K562 (cell line): ENCODE results near the gene PRF1. TPM values are rescaled to one million over a fixed set of nuclear protein-coding genes. Genes with fewer than 3 reads are reported as not detected.

ENCODE experiments used
- CCNT2 ChIP-seq: IDR thresholded peaks from 2 replicates; pipeline ENCODE4 v1.6.1; 2011; ENCODE audit warnings: borderline replicate concordance, low read depth, mild to moderate bottlenecking, moderate library complexity, mixed read lengths, low read length; ENCODE audit not compliant: insufficient read length; ENCODE audit errors: extremely low read depth
- CEBPB ChIP-seq: fragments of 450-650 bp; IDR thresholded peaks from 2 replicates; pipeline ENCODE4 v1.6.1; 2016; ENCODE audit warnings: missing genetic modification characterization, missing compliant biosample characterization
- CREB1 ChIP-seq, 2 experiments: sonication (generic) in 1 of 2; formaldehyde crosslinking in 1 of 2; IDR thresholded peaks; 2 replicates each; pipeline versions ENCODE4 v1.6.1 to v1.8.0; 2012 to 2022; ENCODE audit warnings: inconsistent platforms in 1 of 2, mild to moderate bottlenecking in 1 of 2, missing genetic modification reagents in 1 of 2, moderate library complexity in 1 of 2
- HDAC1 ChIP-seq, 2 experiments: fragments of 450-650 bp; IDR thresholded peaks; 2 replicates each; pipeline ENCODE4 v1.6.1; 2016 to 2017; ENCODE audit warnings: inconsistent platforms in 1 of 2, mild to moderate bottlenecking in 1 of 2, moderate library complexity in 1 of 2
- HIVEP1 ChIP-seq: fragments of 250-450 bp; sonication (Bioruptor Pico); IDR thresholded peaks from 2 replicates; pipeline ENCODE4 v1.4.0; 2020; ENCODE audit warnings: mild to moderate bottlenecking
- RB1 ChIP-seq: fragments of 450-650 bp; IDR thresholded peaks from 2 replicates; pipeline ENCODE4 v1.6.1; 2017; ENCODE audit warnings: low read depth, mild to moderate bottlenecking
- SAFB ChIP-seq: fragments of 200-400 bp; formaldehyde crosslinking; IDR thresholded peaks from 2 replicates; pipeline ENCODE4 v1.6.1; 2017; ENCODE audit warnings: low read depth, low read length, borderline replicate concordance
- SMARCC2 ChIP-seq: fragments of 450-650 bp; IDR thresholded peaks from 2 replicates; pipeline ENCODE4 v1.6.1; 2017; ENCODE audit warnings: antibody characterized with exemption, moderate library complexity, mild to moderate bottlenecking, low read depth
- ZFX ChIP-seq: sonication (generic); formaldehyde crosslinking; IDR thresholded peaks from 2 replicates; pipeline ENCODE4 v1.8.0; 2022; ENCODE audit warnings: mild to moderate bottlenecking, missing genetic modification reagents, moderate library complexity
- polyA plus RNA-seq, 8 experiments: library from polyadenylated mRNA; depleted of rRNA in 4 of 8; stranded (reverse) in 5 of 8; unstranded in 3 of 8; fragments of >200 nt; fragmentation: Nextera tagmentation in 2 of 8; fragmentation: Illumina TruSeq in 1 of 8; extraction: Ambion mirVana in 2 of 8; extraction: Trizol in 1 of 8; gene quantifications; 2 replicates each; pipeline versions ENCODE4 v1.2.1 to v1.2.3, GENCODE V29; 2011 to 2014; ENCODE audit warnings: inconsistent platforms in 1 of 8, missing spikeins in 1 of 8
- total RNA-seq, 7 experiments: library from RNA; depleted of rRNA in 6 of 7; stranded (reverse); fragments of >200 nt in 6 of 7; fragmentation: Illumina TruSeq in 2 of 7; extraction: Trizol in 2 of 7; gene quantifications; 2 replicates each; pipeline versions ENCODE4 v1.2.1 to v1.2.3, GENCODE V29; 2011 to 2021; ENCODE audit warnings: low replicate concordance in 1 of 7
- TF ChIP-seq, protein P1 (sequence below): fragments of 450-650 bp; IDR thresholded peaks from 2 replicates; pipeline ENCODE4 v1.7.0; 2016; ENCODE audit warnings: borderline replicate concordance
- TF ChIP-seq, protein P2 (sequence below): fragments of 200-400 bp; formaldehyde crosslinking; IDR thresholded peaks from 2 replicates; pipeline ENCODE4 v1.6.1; 2017; ENCODE audit warnings: mild to moderate bottlenecking, low read depth, low read length, moderate library complexity
- TF ChIP-seq, protein P3 (sequence below): fragments of 450-650 bp; formaldehyde crosslinking; IDR thresholded peaks from 2 replicates; pipeline ENCODE4 v1.4.0; 2022; ENCODE audit warnings: missing genetic modification characterization
- TF ChIP-seq, protein P4 (sequence below): fragments of 250-450 bp; sonication (Bioruptor Pico); IDR thresholded peaks from 2 replicates; pipeline ENCODE4 v1.4.0; 2020; ENCODE audit warnings: mild to moderate bottlenecking, moderate library complexity
- TF ChIP-seq, protein P5 (sequence below): sonication (generic); formaldehyde crosslinking; IDR thresholded peaks from 2 replicates; pipeline ENCODE4 v1.9.0; 2022; ENCODE audit warnings: mild to moderate bottlenecking, missing genetic modification reagents

The PRF1 gene
- total and polyA plus RNA-seq, 9 of the 15 experiments (the other 6 are each of a cell fraction or from before 2014, with no cell fraction given): 3.8 to 8.6 (median 6.3) TPM

DNA sequence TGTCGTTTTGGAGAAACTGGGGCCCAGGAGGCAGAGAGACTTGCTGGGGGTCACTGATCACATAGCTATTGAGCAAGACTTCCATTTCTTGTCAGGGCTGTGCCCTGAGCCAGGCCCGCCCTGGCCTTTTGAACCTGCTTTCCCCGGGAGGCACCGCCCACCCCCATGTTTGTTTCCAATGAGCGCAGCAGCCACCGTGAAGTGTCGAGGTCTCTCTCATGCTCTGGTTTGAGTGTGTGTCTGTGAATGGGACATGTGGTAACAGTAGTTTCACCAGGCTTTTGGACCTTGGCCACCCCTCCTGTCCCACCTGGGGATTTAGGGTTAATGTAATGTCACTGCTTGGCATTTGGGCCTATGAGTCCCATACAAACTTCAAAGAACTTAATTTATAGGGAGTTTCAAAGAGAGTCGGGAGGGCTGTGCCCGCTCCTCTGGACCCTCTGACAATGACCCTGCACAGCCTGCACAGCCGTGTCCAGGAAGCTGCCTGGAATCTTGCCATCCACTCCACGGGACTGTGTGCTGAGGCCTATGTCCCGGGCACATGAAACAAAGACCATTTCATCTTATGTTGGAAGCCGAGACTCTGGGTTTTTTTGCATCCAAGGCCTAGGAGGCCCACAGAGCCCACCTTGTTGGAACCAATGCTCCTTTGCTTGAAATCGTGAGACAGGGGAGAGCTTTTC is 6.3 kb downstream of the PRF1 start (continued):
- TF ChIP-seq, protein P1, sequence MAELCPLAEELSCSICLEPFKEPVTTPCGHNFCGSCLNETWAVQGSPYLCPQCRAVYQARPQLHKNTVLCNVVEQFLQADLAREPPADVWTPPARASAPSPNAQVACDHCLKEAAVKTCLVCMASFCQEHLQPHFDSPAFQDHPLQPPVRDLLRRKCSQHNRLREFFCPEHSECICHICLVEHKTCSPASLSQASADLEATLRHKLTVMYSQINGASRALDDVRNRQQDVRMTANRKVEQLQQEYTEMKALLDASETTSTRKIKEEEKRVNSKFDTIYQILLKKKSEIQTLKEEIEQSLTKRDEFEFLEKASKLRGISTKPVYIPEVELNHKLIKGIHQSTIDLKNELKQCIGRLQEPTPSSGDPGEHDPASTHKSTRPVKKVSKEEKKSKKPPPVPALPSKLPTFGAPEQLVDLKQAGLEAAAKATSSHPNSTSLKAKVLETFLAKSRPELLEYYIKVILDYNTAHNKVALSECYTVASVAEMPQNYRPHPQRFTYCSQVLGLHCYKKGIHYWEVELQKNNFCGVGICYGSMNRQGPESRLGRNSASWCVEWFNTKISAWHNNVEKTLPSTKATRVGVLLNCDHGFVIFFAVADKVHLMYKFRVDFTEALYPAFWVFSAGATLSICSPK: no peak
- peak; percentile 45; the same call in 1 of the 2 replicates for TF ChIP-seq ZFX (CRISPR knock-in tag)
- TF ChIP-seq SAFB: no peak
- TF ChIP-seq, protein P2, sequence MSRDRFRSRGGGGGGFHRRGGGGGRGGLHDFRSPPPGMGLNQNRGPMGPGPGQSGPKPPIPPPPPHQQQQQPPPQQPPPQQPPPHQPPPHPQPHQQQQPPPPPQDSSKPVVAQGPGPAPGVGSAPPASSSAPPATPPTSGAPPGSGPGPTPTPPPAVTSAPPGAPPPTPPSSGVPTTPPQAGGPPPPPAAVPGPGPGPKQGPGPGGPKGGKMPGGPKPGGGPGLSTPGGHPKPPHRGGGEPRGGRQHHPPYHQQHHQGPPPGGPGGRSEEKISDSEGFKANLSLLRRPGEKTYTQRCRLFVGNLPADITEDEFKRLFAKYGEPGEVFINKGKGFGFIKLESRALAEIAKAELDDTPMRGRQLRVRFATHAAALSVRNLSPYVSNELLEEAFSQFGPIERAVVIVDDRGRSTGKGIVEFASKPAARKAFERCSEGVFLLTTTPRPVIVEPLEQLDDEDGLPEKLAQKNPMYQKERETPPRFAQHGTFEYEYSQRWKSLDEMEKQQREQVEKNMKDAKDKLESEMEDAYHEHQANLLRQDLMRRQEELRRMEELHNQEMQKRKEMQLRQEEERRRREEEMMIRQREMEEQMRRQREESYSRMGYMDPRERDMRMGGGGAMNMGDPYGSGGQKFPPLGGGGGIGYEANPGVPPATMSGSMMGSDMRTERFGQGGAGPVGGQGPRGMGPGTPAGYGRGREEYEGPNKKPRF: no peak
- TF ChIP-seq HIVEP1 (CRISPR knock-in tag): no peak
- TF ChIP-seq CCNT2: no peak
- TF ChIP-seq SMARCC2: no peak
- no peak for TF ChIP-seq CREB1 (IDR thresholded peaks at IDR 0.05)
- TF ChIP-seq CREB1 (CRISPR knock-in tag; IDR thresholded peaks at IDR 0.05): no peak
- no peak for TF ChIP-seq HDAC1 (IDR thresholded peaks at IDR 0.05)
- TF ChIP-seq, protein P3, sequence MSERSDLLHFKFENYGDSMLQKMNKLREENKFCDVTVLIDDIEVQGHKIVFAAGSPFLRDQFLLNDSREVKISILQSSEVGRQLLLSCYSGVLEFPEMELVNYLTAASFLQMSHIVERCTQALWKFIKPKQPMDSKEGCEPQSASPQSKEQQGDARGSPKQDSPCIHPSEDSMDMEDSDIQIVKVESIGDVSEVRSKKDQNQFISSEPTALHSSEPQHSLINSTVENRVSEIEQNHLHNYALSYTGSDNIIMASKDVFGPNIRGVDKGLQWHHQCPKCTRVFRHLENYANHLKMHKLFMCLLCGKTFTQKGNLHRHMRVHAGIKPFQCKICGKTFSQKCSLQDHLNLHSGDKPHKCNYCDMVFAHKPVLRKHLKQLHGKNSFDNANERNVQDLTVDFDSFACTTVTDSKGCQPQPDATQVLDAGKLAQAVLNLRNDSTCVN: no peak
- TF ChIP-seq, protein P4, sequence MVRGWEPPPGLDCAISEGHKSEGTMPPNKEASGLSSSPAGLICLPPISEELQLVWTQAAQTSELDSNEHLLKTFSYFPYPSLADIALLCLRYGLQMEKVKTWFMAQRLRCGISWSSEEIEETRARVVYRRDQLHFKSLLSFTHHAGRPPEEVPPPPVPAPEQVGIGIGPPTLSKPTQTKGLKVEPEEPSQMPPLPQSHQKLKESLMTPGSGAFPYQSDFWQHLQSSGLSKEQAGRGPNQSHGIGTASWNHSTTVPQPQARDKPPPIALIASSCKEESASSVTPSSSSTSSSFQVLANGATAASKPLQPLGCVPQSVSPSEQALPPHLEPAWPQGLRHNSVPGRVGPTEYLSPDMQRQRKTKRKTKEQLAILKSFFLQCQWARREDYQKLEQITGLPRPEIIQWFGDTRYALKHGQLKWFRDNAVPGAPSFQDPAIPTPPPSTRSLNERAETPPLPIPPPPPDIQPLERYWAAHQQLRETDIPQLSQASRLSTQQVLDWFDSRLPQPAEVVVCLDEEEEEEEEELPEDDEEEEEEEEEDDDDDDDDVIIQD (CRISPR knock-in tag): no peak
- TF ChIP-seq, protein P5, sequence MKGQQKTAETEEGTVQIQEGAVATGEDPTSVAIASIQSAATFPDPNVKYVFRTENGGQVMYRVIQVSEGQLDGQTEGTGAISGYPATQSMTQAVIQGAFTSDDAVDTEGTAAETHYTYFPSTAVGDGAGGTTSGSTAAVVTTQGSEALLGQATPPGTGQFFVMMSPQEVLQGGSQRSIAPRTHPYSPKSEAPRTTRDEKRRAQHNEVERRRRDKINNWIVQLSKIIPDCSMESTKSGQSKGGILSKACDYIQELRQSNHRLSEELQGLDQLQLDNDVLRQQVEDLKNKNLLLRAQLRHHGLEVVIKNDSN: no peak
- TF ChIP-seq RB1: no peak
- peak; percentile 98 for TF ChIP-seq CEBPB (tag)
